HCT116 (cell line): ENCODE results near the gene PKD2L2. TPM values are rescaled to one million over a fixed set of nuclear protein-coding genes. Genes with fewer than 3 reads are reported as not detected.

Experiments
- ATAC-seq: fragments of 200-7000 bp; cut with Tn5 transposase; 2 replicates; pipeline ENCODE4 v1.9.1; 2020; ENCODE audit warnings: mild to moderate bottlenecking, moderate library complexity
- BruUV-seq: library from RNA; stranded (reverse); fragments of 400-500 nt; replicated peaks from 2 replicates; lab custom pipeline; 2021; lab: Mats Ljungman, UMichigan
- CTCF ChIA-PET: fragments of 300-600 bp; sonication (Branson Sonifier 250); formaldehyde crosslinking; loops from one replicate; lab custom pipeline; 2021; ENCODE audit warnings: antibody characterized with exemption; lab: Charles Lee
- POLR2A ChIA-PET: fragments of 300-600, 350-600 bp; sonication (Branson Sonifier 250); formaldehyde crosslinking; loops from one replicate; lab custom pipeline; 2021; ENCODE audit warnings: antibody characterized with exemption; lab: Charles Lee
- RAD21 ChIA-PET, 2 experiments: fragments of 300-600 bp; sonication (Branson Sonifier 250); formaldehyde crosslinking; loops; one replicate each; lab custom pipeline; 2023; ENCODE audit warnings: low total read pairs in 2 of 2; ENCODE audit not compliant: uncharacterized antibody in 2 of 2, unreplicated experiment in 2 of 2, low non-redundant PET in 1 of 2; lab: Charles Lee
- DNase-seq: peaks from one replicate; pipeline ENCODE4 v3.0.0-alpha.2; 2010; ENCODE audit warnings: low read depth, low spot score
- H2AFZ ChIP-seq: fragments of 200-600 bp; shearing (Covaris generic), sonication (generic); 2 replicates; pipeline ENCODE4 v1.6.1; 2017; ENCODE audit warnings: low read depth, mixed run types, mixed read lengths, antibody characterized with exemption, low read length; ENCODE audit not compliant: poor library complexity, severe bottlenecking
- H3K27ac ChIP-seq: 2 replicates; pipeline ENCODE4 v1.5.1; 2012; ENCODE audit warnings: low read depth, low read length
- H3K27me3 ChIP-seq: fragments of 200-600 bp; sonication (generic); 2 replicates; pipeline ENCODE4 v1.6.1; 2016; ENCODE audit warnings: mixed run types, low read length, mixed read lengths; ENCODE audit not compliant: insufficient read depth
- H3K36me3 ChIP-seq, 2 experiments: fragments of 200-500 bp in 1 of 2; fragments of 200-600 bp in 1 of 2; sonication (Bioruptor generic) in 1 of 2; sonication (generic) in 1 of 2; 2 replicates each; pipeline versions ENCODE4 v1.5.1 to v1.6.1; 2014 to 2016; ENCODE audit warnings: low read length in 2 of 2, inconsistent platforms in 1 of 2, mixed read lengths in 1 of 2, mixed run types in 1 of 2; ENCODE audit not compliant: insufficient read depth in 2 of 2, control insufficient read depth in 1 of 2
- H3K4me1 ChIP-seq, 2 experiments: fragments of 200-600 bp in 1 of 2; sonication (generic) in 1 of 2; 2 replicates each; pipeline versions ENCODE4 v1.5.1 to v1.6.1; 2012 to 2017; ENCODE audit warnings: low read length in 2 of 2, inconsistent platforms in 1 of 2, mild to moderate bottlenecking in 1 of 2, mixed read lengths in 1 of 2, mixed run types in 1 of 2, moderate library complexity in 1 of 2; ENCODE audit not compliant: insufficient read depth in 2 of 2, control insufficient read depth in 1 of 2
- H3K4me2 ChIP-seq: fragments of 200-600 bp; sonication (generic); 2 replicates; pipeline ENCODE4 v1.6.1; 2017; ENCODE audit warnings: mixed run types, low read length, mixed read lengths
- H3K4me3 ChIP-seq, 2 experiments: fragments of 200-600 bp in 1 of 2; sonication (generic) in 1 of 2; replicated peaks in 1 of 2; 2 replicates each; pipeline ENCODE4 v1.5.1; 2011 to 2016; ENCODE audit warnings: low read length in 2 of 2, control low read depth in 1 of 2, low read depth in 1 of 2, mild to moderate bottlenecking in 1 of 2, mixed read lengths in 1 of 2, mixed run types in 1 of 2
- H3K79me2 ChIP-seq: fragments of 200-600 bp; sonication (generic); 2 replicates; pipeline ENCODE4 v1.6.1; 2017; ENCODE audit warnings: mild to moderate bottlenecking, mixed run types, low read length, moderate library complexity, mixed read lengths; ENCODE audit not compliant: insufficient read depth
- H3K9ac ChIP-seq: fragments of 200-600 bp; sonication (generic); 2 replicates; pipeline ENCODE4 v1.6.1; 2016; ENCODE audit warnings: low read length, mixed read lengths
- H3K9me2 ChIP-seq: fragments of 200-600 bp; sonication (generic), shearing (Covaris generic); 2 replicates; pipeline ENCODE4 v1.6.1; 2017; ENCODE audit warnings: mixed run types, mild to moderate bottlenecking, moderate library complexity; ENCODE audit not compliant: insufficient read depth
- H3K9me3 ChIP-seq, 2 experiments: fragments of 200-500 bp in 1 of 2; fragments of 200-600 bp in 1 of 2; sonication (Bioruptor generic) in 1 of 2; sonication (generic) in 1 of 2; 2 replicates each; pipeline ENCODE4 v1.6.1; 2014 to 2017; ENCODE audit warnings: low read length in 2 of 2, mixed read lengths in 2 of 2, inconsistent platforms in 1 of 2, low read depth in 1 of 2, mild to moderate bottlenecking in 1 of 2, mixed run types in 1 of 2, moderate library complexity in 1 of 2; ENCODE audit not compliant: control insufficient read depth in 1 of 2, insufficient read depth in 1 of 2
- H4K20me1 ChIP-seq: fragments of 200-600 bp; sonication (generic), shearing (Covaris generic); 2 replicates; pipeline ENCODE4 v1.6.1; 2017; ENCODE audit warnings: mixed run types, mild to moderate bottlenecking, moderate library complexity; ENCODE audit not compliant: insufficient read depth
- ATF3 ChIP-seq: IDR thresholded peaks from 2 replicates; pipeline ENCODE4 v1.6.1; 2012
- CEBPB ChIP-seq: IDR thresholded peaks from 2 replicates; pipeline ENCODE4 v1.6.1; 2012; ENCODE audit warnings: low read depth
- CTCF ChIP-seq, 3 experiments: fragments of 200-600 bp in 1 of 3; sonication (generic) in 1 of 3; IDR thresholded peaks in 2 of 3; conservative IDR thresholded peaks in 1 of 3; 2 replicates each; pipeline ENCODE4 v1.5.1; 2012 to 2017; ENCODE audit warnings: low read depth in 2 of 3, low read length in 2 of 3, antibody characterized with exemption in 1 of 3, borderline replicate concordance in 1 of 3, control low read depth in 1 of 3, mild to moderate bottlenecking in 1 of 3, mixed read lengths in 1 of 3, mixed run types in 1 of 3, moderate library complexity in 1 of 3; ENCODE audit not compliant: insufficient read depth in 1 of 3
- EGR1 ChIP-seq: IDR thresholded peaks from 2 replicates; pipeline ENCODE4 v1.6.1; 2012; ENCODE audit warnings: low read depth
- EZH2 ChIP-seq: fragments of 200-600 bp; sonication (generic); IDR thresholded peaks from 2 replicates; pipeline ENCODE4 v1.6.1; 2017; ENCODE audit warnings: antibody characterized with exemption, mixed run types
- EZH2phosphoT487 ChIP-seq: fragments of 200-600 bp; IDR thresholded peaks from 2 replicates; pipeline ENCODE4 v1.6.1; 2018; ENCODE audit warnings: antibody characterized with exemption, borderline replicate concordance
- JUND ChIP-seq: IDR thresholded peaks from 2 replicates; pipeline ENCODE4 v1.6.1; 2012
- MAX ChIP-seq: IDR thresholded peaks from 2 replicates; pipeline ENCODE4 v1.6.1; 2012
- POLR2AphosphoS5 ChIP-seq: IDR thresholded peaks from 2 replicates; pipeline ENCODE4 v1.6.1; 2011; ENCODE audit warnings: mild to moderate bottlenecking, low read depth, low read length, moderate library complexity
- RAD21 ChIP-seq: IDR thresholded peaks from 2 replicates; pipeline ENCODE4 v1.6.1; 2012; ENCODE audit warnings: low read depth, mild to moderate bottlenecking
- SIN3A ChIP-seq: IDR thresholded peaks from 2 replicates; pipeline ENCODE4 v1.6.1; 2012; ENCODE audit warnings: low read depth
- SP1 ChIP-seq: IDR thresholded peaks from 2 replicates; pipeline ENCODE4 v1.6.1; 2012; ENCODE audit warnings: low read depth
- SRF ChIP-seq: IDR thresholded peaks from 2 replicates; pipeline ENCODE4 v1.6.1; 2012; ENCODE audit warnings: low read depth
- TCF7L2 ChIP-seq: IDR thresholded peaks from 2 replicates; pipeline ENCODE4 v1.7.0; 2011; ENCODE audit warnings: borderline replicate concordance, inconsistent platforms; ENCODE audit not compliant: insufficient read depth, insufficient read length; ENCODE audit errors: extremely low read depth
- YY1 ChIP-seq: IDR thresholded peaks from 2 replicates; pipeline ENCODE4 v1.6.1; 2011; ENCODE audit warnings: low read length, low read depth, moderate library complexity, mild to moderate bottlenecking; ENCODE audit not compliant: insufficient replicate concordance; ENCODE audit errors: extremely low read depth
- ZFX ChIP-seq: fragments of 450-650 bp; IDR thresholded peaks from 2 replicates; pipeline ENCODE4 v1.6.1; 2017
- intact Hi-C: fragments of 100-400 bp; cut with micrococcal nuclease; formaldehyde crosslinking; loops from 2 replicates; pipeline ENCODE4 v1.10.0; 2022
- total RNA-seq: library from RNA; stranded (reverse); gene quantifications from one replicate; pipeline ENCODE4 v1.2.1, GENCODE V29; 2021; ENCODE audit not compliant: unreplicated experiment
- TF ChIP-seq, protein P1 (sequence below): IDR thresholded peaks from 2 replicates; pipeline ENCODE4 v1.6.1; 2012; ENCODE audit warnings: low read depth
- TF ChIP-seq, protein P2 (sequence below): IDR thresholded peaks from 2 replicates; pipeline ENCODE4 v1.6.1; 2011; ENCODE audit warnings: mild to moderate bottlenecking, low read length, moderate library complexity; ENCODE audit not compliant: insufficient replicate concordance; ENCODE audit errors: extremely low read depth

The PKD2L2 gene
- total RNA-seq, 1 experiment from 2014 or later, result not detected

GRCh38 chr5:137856916-137857862 lies 32.1 kb upstream of the PKD2L2 start:
- no peaks in the 10 kb centered on the region for H3K9me3 ChIP-seq
- H3K9ac ChIP-seq, result no peak overlapping the region
- no peak for TF ChIP-seq SP1
- TF ChIP-seq, protein P1, sequence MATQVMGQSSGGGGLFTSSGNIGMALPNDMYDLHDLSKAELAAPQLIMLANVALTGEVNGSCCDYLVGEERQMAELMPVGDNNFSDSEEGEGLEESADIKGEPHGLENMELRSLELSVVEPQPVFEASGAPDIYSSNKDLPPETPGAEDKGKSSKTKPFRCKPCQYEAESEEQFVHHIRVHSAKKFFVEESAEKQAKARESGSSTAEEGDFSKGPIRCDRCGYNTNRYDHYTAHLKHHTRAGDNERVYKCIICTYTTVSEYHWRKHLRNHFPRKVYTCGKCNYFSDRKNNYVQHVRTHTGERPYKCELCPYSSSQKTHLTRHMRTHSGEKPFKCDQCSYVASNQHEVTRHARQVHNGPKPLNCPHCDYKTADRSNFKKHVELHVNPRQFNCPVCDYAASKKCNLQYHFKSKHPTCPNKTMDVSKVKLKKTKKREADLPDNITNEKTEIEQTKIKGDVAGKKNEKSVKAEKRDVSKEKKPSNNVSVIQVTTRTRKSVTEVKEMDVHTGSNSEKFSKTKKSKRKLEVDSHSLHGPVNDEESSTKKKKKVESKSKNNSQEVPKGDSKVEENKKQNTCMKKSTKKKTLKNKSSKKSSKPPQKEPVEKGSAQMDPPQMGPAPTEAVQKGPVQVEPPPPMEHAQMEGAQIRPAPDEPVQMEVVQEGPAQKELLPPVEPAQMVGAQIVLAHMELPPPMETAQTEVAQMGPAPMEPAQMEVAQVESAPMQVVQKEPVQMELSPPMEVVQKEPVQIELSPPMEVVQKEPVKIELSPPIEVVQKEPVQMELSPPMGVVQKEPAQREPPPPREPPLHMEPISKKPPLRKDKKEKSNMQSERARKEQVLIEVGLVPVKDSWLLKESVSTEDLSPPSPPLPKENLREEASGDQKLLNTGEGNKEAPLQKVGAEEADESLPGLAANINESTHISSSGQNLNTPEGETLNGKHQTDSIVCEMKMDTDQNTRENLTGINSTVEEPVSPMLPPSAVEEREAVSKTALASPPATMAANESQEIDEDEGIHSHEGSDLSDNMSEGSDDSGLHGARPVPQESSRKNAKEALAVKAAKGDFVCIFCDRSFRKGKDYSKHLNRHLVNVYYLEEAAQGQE, result no peak
- no peak for TF ChIP-seq CEBPB
- no peak for TF ChIP-seq ATF3
- TF ChIP-seq YY1, result no peak
- TF ChIP-seq TCF7L2, result no peak
- TF ChIP-seq EGR1, result no peak
- no peak for TF ChIP-seq SIN3A
- no peak for TF ChIP-seq MAX
- TF ChIP-seq SRF, result no peak
- TF ChIP-seq EZH2phosphoT487, result no peak
- TF ChIP-seq RAD21, result no peak
- TF ChIP-seq, protein P2, sequence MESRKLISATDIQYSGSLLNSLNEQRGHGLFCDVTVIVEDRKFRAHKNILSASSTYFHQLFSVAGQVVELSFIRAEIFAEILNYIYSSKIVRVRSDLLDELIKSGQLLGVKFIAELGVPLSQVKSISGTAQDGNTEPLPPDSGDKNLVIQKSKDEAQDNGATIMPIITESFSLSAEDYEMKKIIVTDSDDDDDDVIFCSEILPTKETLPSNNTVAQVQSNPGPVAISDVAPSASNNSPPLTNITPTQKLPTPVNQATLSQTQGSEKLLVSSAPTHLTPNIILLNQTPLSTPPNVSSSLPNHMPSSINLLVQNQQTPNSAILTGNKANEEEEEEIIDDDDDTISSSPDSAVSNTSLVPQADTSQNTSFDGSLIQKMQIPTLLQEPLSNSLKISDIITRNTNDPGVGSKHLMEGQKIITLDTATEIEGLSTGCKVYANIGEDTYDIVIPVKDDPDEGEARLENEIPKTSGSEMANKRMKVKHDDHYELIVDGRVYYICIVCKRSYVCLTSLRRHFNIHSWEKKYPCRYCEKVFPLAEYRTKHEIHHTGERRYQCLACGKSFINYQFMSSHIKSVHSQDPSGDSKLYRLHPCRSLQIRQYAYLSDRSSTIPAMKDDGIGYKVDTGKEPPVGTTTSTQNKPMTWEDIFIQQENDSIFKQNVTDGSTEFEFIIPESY, result no peak
- no peak for TF ChIP-seq CTCF (IDR thresholded peaks at IDR 0.05 in 2 of 3, conservative IDR thresholded peaks at IDR 0.05 in 1 of 3; ENCODE audit: borderline replicate concordance in 1 of 3, insufficient read depth in 1 of 3, low read depth in 2 of 3, low read length in 2 of 3)
- TF ChIP-seq ZFX, result no peak
- no peak for TF ChIP-seq EZH2
- TF ChIP-seq JUND, result no peak
- TF ChIP-seq POLR2AphosphoS5, result no peak

More at GRCh38 chr5:137856916-137857862, 32.1 kb upstream of the PKD2L2 start:
- CTCF ChIA-PET, result no interaction called here
- Histone ChIP-seq H3K79me2 (no peaks in the 10 kb centered on the region), H4K20me1 (no peaks in the 10 kb centered on the region), H3K9me2 (no peaks in the 10 kb centered on the region), H3K27ac (no peak overlapping the region), H3K4me1 (no peaks in the 10 kb centered on the region), H3K36me3 (no peaks in the 10 kb centered on the region), H3K27me3 (no peaks in the 10 kb centered on the region), H2AFZ (no peak overlapping the region), H3K4me2 (no peak overlapping the region), H3K4me3 (no peak overlapping the region)
- DNase-seq (no peak), ATAC-seq (0 out of 2 replicates have a peak, but pooled peaks have one; percentile 22)
- intact Hi-C loops, result no loop called here
- no TSS peak for BruUV-seq
- RAD21 ChIA-PET, result interaction anchor here in 1 of 2 experiments (0.7 kb wide), 1 partner anchor 442 kb away, joined by 3 read pairs; no protein-coding TSS in a partner anchor
- POLR2A ChIA-PET, result no interaction called here
